KOPT-K1 (cell line): ENCODE results near the gene ZNF385B.

ENCODE experiments used
- H3K27ac ChIP-seq: fragments of 200-600 bp; sonication (generic); 2 replicates; pipeline ENCODE4 v1.5.1; 2016; ENCODE audit warnings: antibody characterized with exemption, mild to moderate bottlenecking, low read depth, low read length; ENCODE audit not compliant: poor library complexity, severe bottlenecking
- H3K36me3 ChIP-seq: fragments of 200-600 bp; sonication (generic); 2 replicates; pipeline ENCODE4 v1.5.1; 2017; ENCODE audit warnings: antibody characterized with exemption, mild to moderate bottlenecking, low read length, moderate library complexity; ENCODE audit not compliant: insufficient read depth
- H3K9me3 ChIP-seq: fragments of 200-600 bp; sonication (generic); 2 replicates; pipeline ENCODE4 v1.5.1; 2017; ENCODE audit warnings: antibody characterized with exemption, low read length, mild to moderate bottlenecking; ENCODE audit not compliant: insufficient read depth, poor library complexity, severe bottlenecking

Gene ZNF385B

DNA sequence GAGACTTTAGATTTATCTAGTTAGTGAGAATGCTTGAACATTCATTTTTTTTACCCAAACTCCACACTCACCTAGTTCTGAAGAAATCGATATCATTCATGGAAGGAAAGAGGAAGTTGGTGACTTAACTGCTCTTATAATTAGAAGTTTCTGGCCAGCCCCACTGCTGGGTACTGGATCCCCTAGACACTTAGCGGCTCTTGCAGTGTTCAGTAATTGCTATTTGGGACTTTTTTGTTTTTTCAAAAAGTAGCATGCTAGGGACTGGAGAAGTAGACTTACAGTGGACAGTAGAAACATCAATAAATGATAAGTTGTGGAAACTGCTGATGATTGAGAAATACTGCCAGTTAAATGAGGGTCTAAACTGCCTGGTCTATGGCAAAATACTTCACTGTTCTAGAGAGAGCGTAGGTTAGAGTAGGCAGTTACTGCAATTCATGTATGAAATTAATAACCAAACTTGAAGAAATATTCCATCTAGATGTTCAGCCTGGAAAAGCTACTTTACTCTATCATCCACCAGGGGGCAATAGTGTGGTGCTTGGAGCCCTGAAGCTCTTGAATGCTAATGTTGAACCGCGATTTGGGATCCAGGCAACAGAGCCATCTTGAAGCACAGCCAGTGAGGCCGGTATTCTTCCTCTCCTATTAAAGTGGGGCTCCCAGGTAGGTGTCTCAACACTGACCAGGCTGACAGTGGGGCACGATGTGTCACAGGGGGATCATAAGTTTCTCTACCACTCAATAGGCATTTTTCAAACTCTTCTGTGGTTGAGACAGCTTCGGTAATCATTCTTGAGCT, 450.7 kb downstream of the ZNF385B start:
- no peak overlapping the region for H3K27ac ChIP-seq
- no peaks in the 10 kb centered on the region for H3K9me3 ChIP-seq
- H3K36me3 ChIP-seq, result no peaks in the 10 kb centered on the region

DNA sequence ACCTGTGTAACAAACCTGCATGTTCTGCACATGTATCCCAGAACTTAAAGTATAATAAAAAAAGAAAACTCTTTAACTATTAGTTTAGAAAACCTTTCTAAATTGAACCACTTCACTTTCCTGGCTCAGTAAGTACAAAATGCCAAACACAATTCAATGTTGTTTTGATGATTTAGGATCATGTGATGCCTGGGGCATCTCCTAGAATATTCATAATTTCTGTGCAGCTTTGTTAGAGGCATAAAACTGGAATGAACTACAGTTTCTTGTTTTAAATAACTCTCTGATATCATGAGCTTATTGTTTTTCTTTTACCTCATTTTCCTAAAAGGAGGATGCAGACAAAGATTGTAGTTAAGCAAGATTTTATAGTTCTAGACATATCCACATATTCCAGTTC, 457.8 kb downstream of the ZNF385B start:
- H3K27ac ChIP-seq, result no peak overlapping the region
- H3K36me3 ChIP-seq, result no peaks in the 10 kb centered on the region
- no peaks in the 10 kb centered on the region for H3K9me3 ChIP-seq

DNA sequence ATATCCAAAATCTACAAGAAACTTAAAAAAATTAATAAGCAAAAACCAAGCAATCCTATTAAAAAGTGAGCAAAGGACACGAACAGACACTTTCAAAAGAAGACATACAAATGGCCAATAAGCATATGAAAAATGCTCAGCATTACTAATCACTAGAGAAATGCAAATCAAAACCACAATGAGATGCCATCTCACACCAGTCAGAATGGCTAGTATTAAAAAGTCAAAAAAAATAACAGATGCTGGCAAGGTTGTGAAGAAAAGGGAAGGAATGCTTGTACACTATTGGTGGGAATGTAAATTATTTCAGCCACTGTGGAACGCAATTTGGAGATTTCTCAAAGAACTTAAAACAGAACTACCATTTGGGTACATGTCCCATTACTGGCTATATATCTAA, 467.9 kb downstream of the ZNF385B start:
- Histone ChIP-seq H3K36me3 (no peaks in the 10 kb centered on the region), H3K9me3 (no peaks in the 10 kb centered on the region), H3K27ac (no peak overlapping the region)
